HepG2 (cell line): ENCODE measurements around the gene CARD19. TPM values are rescaled to one million over a fixed set of nuclear protein-coding genes. Genes with fewer than 3 reads are reported as not detected.

Experiments used
- ATAC-seq: fragments of 200-7000 bp; cut with Tn5 transposase; 3 replicates; pipeline ENCODE4 v1.9.1; 2020; ENCODE audit warnings: mild to moderate bottlenecking, moderate library complexity
- BruUV-seq: library from RNA; stranded (reverse); fragments of 400-500 nt; replicated peaks from 2 replicates; lab custom pipeline; 2021; lab: Mats Ljungman, UMichigan
- CTCF ChIA-PET: fragments of 300-600 bp; formaldehyde crosslinking; extraction: SDS; loops from one replicate; lab custom pipeline; 2021; ENCODE audit warnings: low total read pairs, inconsistent platforms, low intra/inter-chr PET ratio; lab: Yijun Ruan, JAX
- POLR2A ChIA-PET: fragments of 350-600 bp; sonication (Branson Sonifier 250); formaldehyde crosslinking; loops from one replicate; lab custom pipeline; 2020; ENCODE audit warnings: antibody characterized with exemption, inconsistent platforms; lab: Yijun Ruan, JAX
- DNase-seq: peaks from one replicate; pipeline ENCODE4 v3.0.0-alpha.2; 2015; ENCODE audit warnings: low spot score
- FAIRE-seq: peaks from 3 replicates; lab custom pipeline; 2011; peaks lifted over from hg19 to GRCh38; lab: Jason Lieb, UNC
- H2AFZ ChIP-seq: one replicate; pipeline ENCODE4 v1.6.1; 2011; ENCODE audit warnings: low read length, inconsistent platforms
- H3K27ac ChIP-seq: fragments of 300-600 bp; 3 replicates; pipeline ENCODE4 v1.8.0; 2011; ENCODE audit warnings: mixed run types, mild to moderate bottlenecking, mixed read lengths, low read length, inconsistent platforms; ENCODE audit not compliant: insufficient read depth; ENCODE audit errors: extremely low read length
- H3K27me3 ChIP-seq, 2 experiments: fragments of 200-600 bp in 1 of 2; 2 replicates in 1 of 2; 3 replicates in 1 of 2; pipeline versions ENCODE4 v1.6.0 to v1.8.0; 2011; ENCODE audit warnings: low read length in 2 of 2, mild to moderate bottlenecking in 2 of 2, moderate library complexity in 2 of 2, inconsistent platforms in 1 of 2; ENCODE audit not compliant: insufficient read depth in 2 of 2, control insufficient read depth in 1 of 2
- H3K36me3 ChIP-seq, 2 experiments: fragments of 200-600 bp in 1 of 2; replicated peaks in 1 of 2; 2 replicates in 1 of 2; 3 replicates in 1 of 2; pipeline versions ENCODE4 v1.5.1 to v1.8.0; 2011; ENCODE audit warnings: low read length in 2 of 2, inconsistent platforms in 1 of 2; ENCODE audit not compliant: insufficient read depth in 2 of 2, control insufficient read depth in 1 of 2
- H3K4me1 ChIP-seq: 2 replicates; pipeline ENCODE4 v1.5.1; 2012; ENCODE audit warnings: low read length, inconsistent platforms; ENCODE audit not compliant: insufficient read depth
- H3K4me2 ChIP-seq: 2 replicates; pipeline ENCODE4 v1.6.0; 2011; ENCODE audit warnings: low read depth, low read length, inconsistent platforms
- H3K4me3 ChIP-seq, 3 experiments: fragments of 200-600 bp in 1 of 3; sonication (generic), shearing (Covaris generic) in 1 of 3; replicated peaks in 1 of 3; 2 replicates each; pipeline ENCODE4 v1.5.1; 2011 to 2016; ENCODE audit warnings: low read length in 3 of 3, inconsistent platforms in 2 of 3, low read depth in 2 of 3, mild to moderate bottlenecking in 2 of 3, control low read depth in 1 of 3, mixed read lengths in 1 of 3; ENCODE audit not compliant: insufficient read depth in 1 of 3
- H3K79me2 ChIP-seq: one replicate; pipeline ENCODE4 v1.6.1; 2011; ENCODE audit warnings: low read length, inconsistent platforms; ENCODE audit not compliant: insufficient read depth
- H3K9ac ChIP-seq: 2 replicates; pipeline ENCODE4 v1.6.0; 2011; ENCODE audit warnings: mild to moderate bottlenecking, low read depth, low read length, inconsistent platforms; ENCODE audit not compliant: insufficient read depth
- H3K9me3 ChIP-seq: 2 replicates; pipeline ENCODE4 v1.5.1; 2012; ENCODE audit warnings: mild to moderate bottlenecking, low read length
- H4K20me1 ChIP-seq: 2 replicates; pipeline ENCODE4 v1.6.0; 2011; ENCODE audit warnings: inconsistent platforms, mild to moderate bottlenecking, low read length, moderate library complexity; ENCODE audit not compliant: insufficient read depth
- ADNP ChIP-seq: sonication (generic); formaldehyde crosslinking; IDR thresholded peaks from 2 replicates; pipeline ENCODE4 v1.4.0; 2020; ENCODE audit warnings: missing genetic modification reagents
- MTF2 ChIP-seq: sonication (generic); formaldehyde crosslinking; IDR thresholded peaks from 2 replicates; pipeline ENCODE4 v1.5.0; 2020; ENCODE audit warnings: missing genetic modification reagents, borderline replicate concordance
- NFYB ChIP-seq: sonication (generic); formaldehyde crosslinking; IDR thresholded peaks from 2 replicates; pipeline ENCODE4 v1.4.0; 2020; ENCODE audit warnings: missing genetic modification reagents
- RBFOX2 ChIP-seq: fragments of 200-400 bp; formaldehyde crosslinking; IDR thresholded peaks from 2 replicates; pipeline ENCODE4 v1.6.1; 2017; ENCODE audit warnings: low read depth, mild to moderate bottlenecking, low read length
- SP4 ChIP-seq: sonication (generic); formaldehyde crosslinking; IDR thresholded peaks from 2 replicates; pipeline ENCODE4 v1.8.1; 2023; ENCODE audit warnings: mild to moderate bottlenecking, missing genetic modification reagents
- ZNF431 ChIP-seq: sonication (generic); formaldehyde crosslinking; IDR thresholded peaks from 2 replicates; pipeline ENCODE4 v1.9.0; 2022; ENCODE audit warnings: missing genetic modification reagents, low read depth, mild to moderate bottlenecking, borderline replicate concordance
- ZNF549 ChIP-seq: sonication (generic); formaldehyde crosslinking; IDR thresholded peaks from 2 replicates; pipeline ENCODE4 v1.5.0; 2020; ENCODE audit warnings: missing genetic modification reagents
- ZNF629 ChIP-seq: sonication (generic); formaldehyde crosslinking; conservative IDR thresholded peaks from 2 replicates; pipeline ENCODE4 v1.5.0; 2020; ENCODE audit warnings: missing genetic modification reagents
- ZNF788 ChIP-seq: sonication (generic); formaldehyde crosslinking; IDR thresholded peaks from 2 replicates; pipeline ENCODE4 v1.5.0; 2020; ENCODE audit warnings: mild to moderate bottlenecking, missing genetic modification reagents, borderline replicate concordance
- WGBS: methylation state at CpG from one replicate; pipeline ENCODE4 v1.1.6; 2017; ENCODE audit warnings: low lambda C conversion rate; 5-methylcytosine and 5-hydroxymethylcytosine counted together
- in situ Hi-C: cut with HindIII; loops from 2 replicates; pipeline ENCODE4 v1.10.0; 2017; ENCODE audit warnings: low pct_unique_long_range_greater_than_20kb; ENCODE audit not compliant: extremely low pct_ligation_motif_present
- intact Hi-C: fragments of 100-400 bp; cut with micrococcal nuclease; formaldehyde crosslinking; loops from one replicate; pipeline ENCODE4 v1.10.0; 2022; ENCODE audit not compliant: unreplicated experiment
- polyA plus RNA-seq, 8 experiments: library from polyadenylated mRNA; depleted of rRNA in 3 of 8; stranded (reverse) in 7 of 8; unstranded in 1 of 8; fragments of >200 nt; fragmentation: Illumina TruSeq in 4 of 8; extraction: Trizol in 4 of 8; gene quantifications; 2 replicates each; pipeline versions ENCODE4 v1.2.1 to v1.2.3, GENCODE V29; 2011 to 2016; ENCODE audit warnings: low read depth in 4 of 8, missing spikeins in 1 of 8, mixed read lengths in 1 of 8; ENCODE audit not compliant: insufficient read depth in 1 of 8
- total RNA-seq, 5 experiments: library from RNA; depleted of rRNA; stranded (reverse); fragments of >200 nt; fragmentation: Illumina TruSeq; extraction: Trizol; gene quantifications; 2 replicates each; pipeline ENCODE4 v1.2.3, GENCODE V29; 2016; ENCODE audit warnings: low read depth in 1 of 5
- TF ChIP-seq, protein P1 (sequence below), 2 experiments: fragments of 450-650 bp in 1 of 2; sonication (generic) in 1 of 2; formaldehyde crosslinking in 1 of 2; IDR thresholded peaks; 2 replicates each; pipeline versions ENCODE4 v1.6.1 to v1.8.0; 2016 to 2022; ENCODE audit warnings: antibody characterized with exemption in 1 of 2, mild to moderate bottlenecking in 1 of 2, missing genetic modification reagents in 1 of 2

Gene CARD19
- total and polyA plus RNA-seq, 2 of the 13 experiments (the other 11 are each of a cell fraction or from before 2014, with no cell fraction given): 18.4 to 47.2 TPM

GRCh38 chr9:93131599-93132286 is 35.7 kb downstream of the CARD19 start:
- H3K4me2 ChIP-seq: peak overlapping the region; percentile 98
- TF ChIP-seq, protein P1, sequence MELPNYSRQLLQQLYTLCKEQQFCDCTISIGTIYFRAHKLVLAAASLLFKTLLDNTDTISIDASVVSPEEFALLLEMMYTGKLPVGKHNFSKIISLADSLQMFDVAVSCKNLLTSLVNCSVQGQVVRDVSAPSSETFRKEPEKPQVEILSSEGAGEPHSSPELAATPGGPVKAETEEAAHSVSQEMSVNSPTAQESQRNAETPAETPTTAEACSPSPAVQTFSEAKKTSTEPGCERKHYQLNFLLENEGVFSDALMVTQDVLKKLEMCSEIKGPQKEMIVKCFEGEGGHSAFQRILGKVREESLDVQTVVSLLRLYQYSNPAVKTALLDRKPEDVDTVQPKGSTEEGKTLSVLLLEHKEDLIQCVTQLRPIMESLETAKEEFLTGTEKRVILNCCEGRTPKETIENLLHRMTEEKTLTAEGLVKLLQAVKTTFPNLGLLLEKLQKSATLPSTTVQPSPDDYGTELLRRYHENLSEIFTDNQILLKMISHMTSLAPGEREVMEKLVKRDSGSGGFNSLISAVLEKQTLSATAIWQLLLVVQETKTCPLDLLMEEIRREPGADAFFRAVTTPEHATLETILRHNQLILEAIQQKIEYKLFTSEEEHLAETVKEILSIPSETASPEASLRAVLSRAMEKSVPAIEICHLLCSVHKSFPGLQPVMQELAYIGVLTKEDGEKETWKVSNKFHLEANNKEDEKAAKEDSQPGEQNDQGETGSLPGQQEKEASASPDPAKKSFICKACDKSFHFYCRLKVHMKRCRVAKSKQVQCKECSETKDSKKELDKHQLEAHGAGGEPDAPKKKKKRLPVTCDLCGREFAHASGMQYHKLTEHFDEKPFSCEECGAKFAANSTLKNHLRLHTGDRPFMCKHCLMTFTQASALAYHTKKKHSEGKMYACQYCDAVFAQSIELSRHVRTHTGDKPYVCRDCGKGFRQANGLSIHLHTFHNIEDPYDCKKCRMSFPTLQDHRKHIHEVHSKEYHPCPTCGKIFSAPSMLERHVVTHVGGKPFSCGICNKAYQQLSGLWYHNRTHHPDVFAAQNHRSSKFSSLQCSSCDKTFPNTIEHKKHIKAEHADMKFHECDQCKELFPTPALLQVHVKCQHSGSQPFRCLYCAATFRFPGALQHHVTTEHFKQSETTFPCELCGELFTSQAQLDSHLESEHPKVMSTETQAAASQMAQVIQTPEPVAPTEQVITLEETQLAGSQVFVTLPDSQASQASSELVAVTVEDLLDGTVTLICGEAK (IDR thresholded peaks at IDR 0.05): no peak
- TF ChIP-seq, protein P1 (CRISPR knock-in tag; IDR thresholded peaks at IDR 0.05): peak; percentile 35; the same call in 1 of the 2 replicates
- TF ChIP-seq NFYB (CRISPR knock-in tag) (no peak), ZNF431 (CRISPR knock-in tag) (0 out of 2 replicates have a peak, but pooled peaks have one; percentile 33), SP4 (CRISPR knock-in tag) (peak; percentile 41; the same call in 1 of the 2 replicates), ZNF549 (CRISPR knock-in tag) (no peak), MTF2 (0 out of 2 replicates have a peak, but pooled peaks have one; percentile 5), RBFOX2 (peak; percentile 3; the same call in 1 of the 2 replicates), ZNF629 (CRISPR knock-in tag) (peak; percentile 89), ADNP (CRISPR knock-in tag) (no peak), ZNF788 (0 out of 2 replicates have a peak, but pooled peaks have one; percentile 16)
- TF ChIP-seq, all 625 proteins: peak for 7
- intact Hi-C loops: no loop called here
- DNase-seq (no peak), ATAC-seq (no peak), FAIRE-seq (no peak)
- Histone ChIP-seq H4K20me1 (no peaks in the 10 kb centered on the region), H3K27ac (peak overlapping the region; percentile 99), H3K79me2 (peaks cover 66% of the 10 kb centered on the region), H3K27me3 (peaks cover 0 to 3% of the 10 kb centered on the region in 2 experiments; a peak in 1 of 5 replicates), H3K4me1 (peaks cover 84% of the 10 kb centered on the region), H2AFZ (no peak overlapping the region), H3K4me3 (peak overlapping the region; percentile 85 to 96 (median 92); a peak in 5 of 6 replicates), H3K9me3 (no peaks in the 10 kb centered on the region), H3K9ac (peak overlapping the region; percentile 99; the same call in 1 of the 2 replicates), H3K36me3 (peaks cover 5 to 6% of the 10 kb centered on the region in 2 experiments; a peak in 3 of 5 replicates)
- POLR2A ChIA-PET: interaction anchor here (7.5 kb wide), 1 partner anchor 14 kb away, joined by 195 read pairs; no protein-coding TSS in a partner anchor
- no TSS peak for BruUV-seq
- in situ Hi-C loops: no loop called here
- CTCF ChIA-PET: no interaction called here
- 91% methylated on average over 13 of the region's 13 CpGs for WGBS
